Endothelial cell of umbilical vein (primary cell): Measurements from ENCODE around the gene IFNA1. TPM values are rescaled to one million over a fixed set of nuclear protein-coding genes. Genes with fewer than 3 reads are reported as not detected.

ENCODE experiments used
- BruUV-seq: library from RNA; stranded (reverse); fragments of 400-500 nt; replicated peaks from 2 replicates; lab custom pipeline; 2021; lab: Mats Ljungman, UMichigan
- CTCF ChIA-PET: fragments of 300-600, 350-600 bp; sonication (Branson Sonifier 250); formaldehyde crosslinking; loops from one replicate; lab custom pipeline; 2021; ENCODE audit warnings: antibody characterized with exemption, inconsistent platforms; lab: Charles Lee
- POLR2A ChIA-PET: fragments of 300-600, 350-600 bp; sonication (Branson Sonifier 250); formaldehyde crosslinking; loops from one replicate; lab custom pipeline; 2021; ENCODE audit warnings: antibody characterized with exemption, inconsistent platforms; lab: Charles Lee
- DNase-seq: peaks from one replicate; pipeline ENCODE4 v3.0.0-alpha.2; 2011; ENCODE audit warnings: low read depth, low spot score
- FAIRE-seq: peaks from 2 replicates; lab custom pipeline; 2011; peaks lifted over from hg19 to GRCh38; lab: Jason Lieb, UNC
- H2AFZ ChIP-seq: 2 replicates; pipeline ENCODE4 v1.6.0; 2012; ENCODE audit warnings: low read depth, low read length, control low read depth, inconsistent platforms
- H3K27ac ChIP-seq: 2 replicates; pipeline ENCODE4 v1.5.1; 2011; ENCODE audit warnings: low read depth, mild to moderate bottlenecking, control low read depth, low read length, moderate library complexity; ENCODE audit not compliant: insufficient read depth
- H3K27me3 ChIP-seq, 2 experiments: 2 replicates each; pipeline versions ENCODE4 v1.6.0 to v1.6.1; 2011; ENCODE audit warnings: low read length in 2 of 2, mixed read lengths in 1 of 2; ENCODE audit not compliant: control insufficient read depth in 2 of 2, insufficient read depth in 2 of 2
- H3K36me3 ChIP-seq, 2 experiments: 2 replicates in 1 of 2; 3 replicates in 1 of 2; pipeline ENCODE4 v1.5.1; 2011; ENCODE audit warnings: low read length in 2 of 2, mild to moderate bottlenecking in 1 of 2, moderate library complexity in 1 of 2; ENCODE audit not compliant: control insufficient read depth in 2 of 2, insufficient read depth in 2 of 2; ENCODE audit errors: extremely low read depth in 1 of 2
- H3K4me1 ChIP-seq: 3 replicates; pipeline ENCODE4 v1.5.1; 2011; ENCODE audit warnings: mild to moderate bottlenecking, low read length; ENCODE audit not compliant: control insufficient read depth, insufficient read depth; ENCODE audit errors: extremely low read depth
- H3K4me2 ChIP-seq: 2 replicates; pipeline ENCODE4 v1.6.1; 2011; ENCODE audit warnings: low read length, control low read depth, mixed read lengths; ENCODE audit not compliant: insufficient read depth
- H3K4me3 ChIP-seq, 3 experiments: fragments of 200-600 bp in 1 of 3; sonication (generic), shearing (Covaris generic) in 1 of 3; replicated peaks in 1 of 3; 2 replicates each; pipeline ENCODE4 v1.5.1; 2011 to 2016; ENCODE audit warnings: control low read depth in 3 of 3, low read length in 3 of 3, mild to moderate bottlenecking in 2 of 3, inconsistent platforms in 1 of 3, low read depth in 1 of 3, moderate library complexity in 1 of 3; ENCODE audit not compliant: insufficient read depth in 1 of 3
- H3K79me2 ChIP-seq: 2 replicates; pipeline ENCODE4 v1.6.0; 2012; ENCODE audit warnings: low read length, inconsistent platforms; ENCODE audit not compliant: control insufficient read depth, insufficient read depth
- H3K9ac ChIP-seq: replicated peaks from 2 replicates; pipeline ENCODE3; 2011; ENCODE audit warnings: low read length, control low read depth; ENCODE audit not compliant: insufficient read depth; ENCODE audit errors: extremely low read depth
- H3K9me1 ChIP-seq: replicated peaks from 3 replicates; pipeline ENCODE4 v1.6.0; 2011; ENCODE audit warnings: mild to moderate bottlenecking, low read length; ENCODE audit not compliant: control insufficient read depth, insufficient read depth; ENCODE audit errors: extremely low read depth
- H3K9me3 ChIP-seq: replicated peaks from 2 replicates; pipeline ENCODE4 v1.5.1; 2012; ENCODE audit warnings: low read length, inconsistent platforms; ENCODE audit not compliant: control insufficient read depth, insufficient read depth
- H4K20me1 ChIP-seq: replicated peaks from 2 replicates; pipeline ENCODE3; 2011; ENCODE audit warnings: mild to moderate bottlenecking, low read length; ENCODE audit not compliant: control insufficient read depth, insufficient read depth; ENCODE audit errors: extremely low read depth
- CTCF ChIP-seq, 2 donors: IDR thresholded peaks; 1 replicate in 1 of 2; 2 replicates in 1 of 2; pipeline ENCODE4 v1.5.1; 2011; ENCODE audit warnings: low read length in 2 of 2, mild to moderate bottlenecking in 2 of 2, moderate library complexity in 2 of 2, control low read depth in 1 of 2, inconsistent platforms in 1 of 2, low read depth in 1 of 2; ENCODE audit not compliant: insufficient read depth in 1 of 2; ENCODE audit errors: extremely low read depth in 1 of 2
- EZH2 ChIP-seq: IDR thresholded peaks from 2 replicates; pipeline ENCODE4 v1.6.1; 2012; ENCODE audit warnings: borderline replicate concordance, low read depth, mild to moderate bottlenecking, moderate library complexity, low read length, inconsistent platforms; ENCODE audit not compliant: severe bottlenecking
- FOS ChIP-seq: IDR thresholded peaks from 2 replicates; pipeline ENCODE4 v1.6.1; 2011; ENCODE audit warnings: mild to moderate bottlenecking, low read length, moderate library complexity, borderline replicate concordance; ENCODE audit not compliant: insufficient read depth
- GATA2 ChIP-seq: IDR thresholded peaks from 2 replicates; pipeline ENCODE4 v1.7.0; 2011; ENCODE audit warnings: low read depth, mild to moderate bottlenecking, moderate library complexity, mixed read lengths, low read length; ENCODE audit not compliant: insufficient read length, insufficient read depth
- JUN ChIP-seq: IDR thresholded peaks from 2 replicates; pipeline ENCODE4 v1.6.1; 2011; ENCODE audit warnings: borderline replicate concordance, low read depth; ENCODE audit not compliant: insufficient read length, insufficient read depth
- MAX ChIP-seq: IDR thresholded peaks from 2 replicates; pipeline ENCODE4 v1.6.1; 2011; ENCODE audit not compliant: insufficient read depth, insufficient read length
- MYC ChIP-seq: IDR thresholded peaks from one replicate; pipeline ENCODE4 v1.6.1; 2011; ENCODE audit warnings: mild to moderate bottlenecking, low read depth, low read length
- POLR2AphosphoS5 ChIP-seq: IDR thresholded peaks from 2 replicates; pipeline ENCODE4 v1.6.1; 2012; ENCODE audit warnings: low read depth, mild to moderate bottlenecking, control low read depth, low read length, moderate library complexity; ENCODE audit not compliant: insufficient read depth
- dilution Hi-C: fragments of 300-500 bp; cut with MboI; formaldehyde crosslinking; loops from one replicate; pipeline ENCODE4 v1.15.0; 2019; ENCODE audit warnings: low sequenced_read_pairs; ENCODE audit not compliant: extremely low pct_ligation_motif_present
- intact Hi-C: fragments of 100-400 bp; cut with micrococcal nuclease; formaldehyde crosslinking; loops from one replicate; pipeline ENCODE4 v1.10.0; 2022
- polyA plus RNA-seq, 4 experiments: library from polyadenylated mRNA; depleted of rRNA in 3 of 4; stranded (reverse) in 3 of 4; unstranded in 1 of 4; fragments of >200 nt; gene quantifications; 2 replicates each; pipeline versions ENCODE4 v1.2.1 to v1.2.3, GENCODE V29; 2011 to 2012; ENCODE audit warnings: missing spikeins in 1 of 4
- total RNA-seq: library from RNA; stranded (reverse); gene quantifications from 2 replicates; pipeline ENCODE4 v1.2.3, GENCODE V29; 2021

IFNA1 gene
- total and polyA plus RNA-seq, 2 donors (not counting 3 experiments of a cell fraction or from before 2014, with no cell fraction given): not detected

GRCh38 chr9:21399956-21400355 is 40.3 kb upstream of the IFNA1 start:
- H3K9me3 ChIP-seq: no peaks in the 10 kb centered on the region
- no peak overlapping the region for H2AFZ ChIP-seq
- no peak overlapping the region for H3K27ac ChIP-seq
- ChIA-PET POLR2A (no interaction called here), CTCF (interaction anchor here (1.3 kb wide), 1 partner anchor 64 kb away, joined by 3 read pairs; the partner anchor contains the start of gene KLHL9)
- no peak overlapping the region for H3K9ac ChIP-seq
- no peak for FAIRE-seq
- intact Hi-C loops (no loop called here), dilution Hi-C loops (no loop called here)
- no peaks in the 10 kb centered on the region for H3K9me1 ChIP-seq
- H3K4me3 ChIP-seq: no peak overlapping the region
- H3K36me3 ChIP-seq: no peaks in the 10 kb centered on the region
- TF ChIP-seq GATA2 (no peak), POLR2AphosphoS5 (no peak), MYC (no peak), MAX (no peak), FOS (no peak), EZH2 (no peak), JUN (no peak), CTCF (IDR thresholded peaks at IDR 0.05; ENCODE audit: extremely low read depth in 1 of 2, insufficient read depth in 1 of 2, low read depth in 1 of 2, low read length in 2 of 2) (no peak)
- H4K20me1 ChIP-seq: no peaks in the 10 kb centered on the region
- no peak overlapping the region for H3K4me2 ChIP-seq
- H3K79me2 ChIP-seq: no peaks in the 10 kb centered on the region
- no TSS peak for BruUV-seq
- peaks cover 37 to 88% of the 10 kb centered on the region in 2 experiments for H3K27me3 ChIP-seq
- no peak for DNase-seq
- no peaks in the 10 kb centered on the region for H3K4me1 ChIP-seq
